ENCODE results near the gene FAM168A. TPM values are rescaled to one million over a fixed set of nuclear protein-coding genes. Genes with fewer than 3 reads are reported as not detected.

Gene FAM168A
- total RNA-seq, 1 experiment from 2014 or later, result 25.9 TPM

- H3K27me3 Mint-ChIP-seq (ENCODE audit: low read depth), result no peaks in the 10 kb centered on the region
- no peaks in the 10 kb centered on the region for H3K4me1 Mint-ChIP-seq
- POLR2A ChIA-PET, result no interaction called here
These were observed 182.8 kb downstream of the FAM168A start for GRCh38 chr11:73414977-73415651.

More at GRCh38 chr11:73414977-73415651, 182.8 kb downstream of the FAM168A start:
- DNase-seq (ENCODE audit: low spot score) (no peak), ATAC-seq (no peak)
- CTCF ChIA-PET, result interaction anchor here (1.2 to 1.4 kb wide), 3 partner anchors 22 to 246 kb away, joined by 3 to 6 read pairs (median 4); no protein-coding TSS in a partner anchor
- Mint-ChIP-seq H3K4me3 (no peak overlapping the region), H3K27ac (no peak overlapping the region), H3K9me3 (no peaks in the 10 kb centered on the region), H3K36me3 (peaks cover 9% of the 10 kb centered on the region)
- TF ChIP-seq ZNF219 (CRISPR knock-in tag; IDR thresholded peaks at IDR 0.05; ENCODE audit: borderline replicate concordance), result no peak
- no peak for TF ChIP-seq ZNF317 (CRISPR knock-in tag; IDR thresholded peaks at IDR 0.05; ENCODE audit: borderline replicate concordance, low read depth)
- no peak for TF ChIP-seq CREB1 (CRISPR knock-in tag; IDR thresholded peaks at IDR 0.05)
- TF ChIP-seq RELA (CRISPR knock-in tag; IDR thresholded peaks at IDR 0.05; ENCODE audit: borderline replicate concordance), result no peak
- no peak for TF ChIP-seq ZNF263 (CRISPR knock-in tag; IDR thresholded peaks at IDR 0.05; ENCODE audit: low read depth)
- no peak for TF ChIP-seq FOXP4 (CRISPR knock-in tag; IDR thresholded peaks at IDR 0.05)
- TF ChIP-seq ARID4B (CRISPR knock-in tag; IDR thresholded peaks at IDR 0.05; ENCODE audit: borderline replicate concordance), result no peak
- no peak for TF ChIP-seq CDX4 (CRISPR knock-in tag; IDR thresholded peaks at IDR 0.05; ENCODE audit: borderline replicate concordance)
- TF ChIP-seq ZSCAN18 (CRISPR knock-in tag; IDR thresholded peaks at IDR 0.05), result no peak
- no peak for TF ChIP-seq NR1H2 (CRISPR knock-in tag; IDR thresholded peaks at IDR 0.05)
- no peak for TF ChIP-seq PRDM15 (CRISPR knock-in tag; IDR thresholded peaks at IDR 0.05)
- TF ChIP-seq CBFB (CRISPR knock-in tag; IDR thresholded peaks at IDR 0.05; ENCODE audit: low read depth), result no peak
